ENCODE measurements around the gene MTHFR. TPM values are rescaled to one million over a fixed set of nuclear protein-coding genes. Genes with fewer than 3 reads are reported as not detected.

The MTHFR gene
- total and polyA plus RNA-seq, 4 donors: 5.5 to 29.0 (median 18.3) TPM

- H3K9me3 ChIP-seq (ENCODE audit: control insufficient read depth in 4 of 4, low read length in 3 of 4): no peaks in the 10 kb centered on the region
- peaks cover 0 to 21% (median 14%) of the 10 kb centered on the region in 4 donors for H3K4me1 ChIP-seq (ENCODE audit: control insufficient read depth in 4 of 4, insufficient read depth in 4 of 4, low read length in 3 of 4)
- peak overlapping the region; percentile 2 to 24 for H3K9ac ChIP-seq (ENCODE audit: low read depth in 1 of 2, low read length in 2 of 2)
- H3K27me3 ChIP-seq (ENCODE audit: control insufficient read depth in 4 of 4, insufficient read depth in 4 of 4, low read length in 3 of 4): no peaks in the 10 kb centered on the region
- peak; percentile 68 to 81 for TF ChIP-seq RAD21 (IDR thresholded peaks at IDR 0.05)
- no peak for TF ChIP-seq JUND (IDR thresholded peaks at IDR 0.05)
- TF ChIP-seq, protein P1, sequence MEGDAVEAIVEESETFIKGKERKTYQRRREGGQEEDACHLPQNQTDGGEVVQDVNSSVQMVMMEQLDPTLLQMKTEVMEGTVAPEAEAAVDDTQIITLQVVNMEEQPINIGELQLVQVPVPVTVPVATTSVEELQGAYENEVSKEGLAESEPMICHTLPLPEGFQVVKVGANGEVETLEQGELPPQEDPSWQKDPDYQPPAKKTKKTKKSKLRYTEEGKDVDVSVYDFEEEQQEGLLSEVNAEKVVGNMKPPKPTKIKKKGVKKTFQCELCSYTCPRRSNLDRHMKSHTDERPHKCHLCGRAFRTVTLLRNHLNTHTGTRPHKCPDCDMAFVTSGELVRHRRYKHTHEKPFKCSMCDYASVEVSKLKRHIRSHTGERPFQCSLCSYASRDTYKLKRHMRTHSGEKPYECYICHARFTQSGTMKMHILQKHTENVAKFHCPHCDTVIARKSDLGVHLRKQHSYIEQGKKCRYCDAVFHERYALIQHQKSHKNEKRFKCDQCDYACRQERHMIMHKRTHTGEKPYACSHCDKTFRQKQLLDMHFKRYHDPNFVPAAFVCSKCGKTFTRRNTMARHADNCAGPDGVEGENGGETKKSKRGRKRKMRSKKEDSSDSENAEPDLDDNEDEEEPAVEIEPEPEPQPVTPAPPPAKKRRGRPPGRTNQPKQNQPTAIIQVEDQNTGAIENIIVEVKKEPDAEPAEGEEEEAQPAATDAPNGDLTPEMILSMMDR (IDR thresholded peaks at IDR 0.05; ENCODE audit: low read depth, low read length, missing input control): peak; percentile 74
- peak overlapping the region; percentile 30 to 31 for H3K27ac ChIP-seq (ENCODE audit: low read depth in 1 of 2, low read length in 2 of 2)
- H3K4me3 ChIP-seq (ENCODE audit: low read depth in 1 of 3, low read length in 3 of 3): no peak overlapping the region
- H3K36me3 ChIP-seq (ENCODE audit: control insufficient read depth in 4 of 4, insufficient read depth in 3 of 4, low read depth in 1 of 4, low read length in 3 of 4): peaks cover 0 to 2% (median 0%) of the 10 kb centered on the region in 4 donors
- DNase-seq (ENCODE audit: low spot score): peak; percentile 73
- 6% methylated on average over 30 of the region's 30 CpGs for WGBS
Observed at GRCh38 chr1:11784993-11785769, 20.6 kb downstream of the MTHFR start.

DNA sequence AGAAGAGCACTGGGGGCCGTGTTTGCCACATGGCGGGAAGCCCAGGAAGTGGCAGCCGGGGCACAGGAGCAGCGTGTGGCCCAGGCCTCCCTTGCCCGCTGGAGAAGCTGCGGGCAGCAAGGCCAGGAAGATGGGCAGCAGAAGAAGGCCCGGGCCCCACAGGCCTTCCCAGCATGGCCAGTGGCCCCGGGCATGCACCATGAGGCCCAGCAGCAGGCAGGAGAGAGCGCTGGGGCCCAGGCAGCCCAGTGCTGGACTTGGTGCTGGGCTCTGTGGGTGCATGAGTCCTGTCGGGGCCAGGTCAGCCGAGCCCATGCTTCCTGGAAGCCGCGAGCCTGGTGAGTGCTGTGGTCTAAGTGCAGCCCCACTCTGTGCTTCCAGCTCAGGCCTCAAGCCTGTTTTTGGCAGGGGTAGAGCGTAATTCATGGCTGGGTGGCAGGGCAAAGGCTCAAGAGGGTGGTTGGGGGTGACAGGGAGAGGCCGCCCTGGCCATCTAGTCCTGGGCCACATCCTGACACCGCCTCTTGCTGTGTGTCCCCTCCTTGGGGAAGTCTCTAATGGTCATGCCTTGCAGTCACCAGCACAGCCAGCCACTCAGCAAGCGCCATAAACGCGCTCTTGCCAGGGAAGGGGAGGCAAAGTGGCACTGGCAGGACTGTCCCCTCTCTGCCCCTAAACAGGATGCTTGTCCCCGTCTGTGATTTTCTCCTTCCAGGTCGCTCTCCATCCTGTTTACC lies 21.3 kb downstream of the MTHFR start:
- peaks cover 0 to 17% (median 14%) of the 10 kb centered on the region in 4 donors for H3K4me1 ChIP-seq (ENCODE audit: control insufficient read depth in 4 of 4, insufficient read depth in 4 of 4, low read length in 3 of 4)
- H3K4me3 ChIP-seq (ENCODE audit: low read depth in 1 of 3, low read length in 3 of 3): no peak overlapping the region
- WGBS: 79% methylated on average over 21 of the region's 21 CpGs
- DNase-seq (ENCODE audit: low spot score): no peak
- H3K36me3 ChIP-seq (ENCODE audit: control insufficient read depth in 4 of 4, insufficient read depth in 3 of 4, low read depth in 1 of 4, low read length in 3 of 4): peaks cover 0 to 2% (median 0%) of the 10 kb centered on the region in 4 donors
- peak overlapping the region; percentile 30 to 31 for H3K27ac ChIP-seq (ENCODE audit: low read depth in 1 of 2, low read length in 2 of 2)
- no peak for TF ChIP-seq RXRA (IDR thresholded peaks at IDR 0.05)
- no peak for TF ChIP-seq EGR1 (IDR thresholded peaks at IDR 0.05; ENCODE audit: low read depth in 2 of 2)
- H3K9ac ChIP-seq (ENCODE audit: low read depth in 1 of 2, low read length in 2 of 2): peak overlapping the region; percentile 2 to 24
- H3K9me3 ChIP-seq (ENCODE audit: control insufficient read depth in 4 of 4, low read length in 3 of 4): no peaks in the 10 kb centered on the region
- no peaks in the 10 kb centered on the region for H3K27me3 ChIP-seq (ENCODE audit: control insufficient read depth in 4 of 4, insufficient read depth in 4 of 4, low read length in 3 of 4)

DNA sequence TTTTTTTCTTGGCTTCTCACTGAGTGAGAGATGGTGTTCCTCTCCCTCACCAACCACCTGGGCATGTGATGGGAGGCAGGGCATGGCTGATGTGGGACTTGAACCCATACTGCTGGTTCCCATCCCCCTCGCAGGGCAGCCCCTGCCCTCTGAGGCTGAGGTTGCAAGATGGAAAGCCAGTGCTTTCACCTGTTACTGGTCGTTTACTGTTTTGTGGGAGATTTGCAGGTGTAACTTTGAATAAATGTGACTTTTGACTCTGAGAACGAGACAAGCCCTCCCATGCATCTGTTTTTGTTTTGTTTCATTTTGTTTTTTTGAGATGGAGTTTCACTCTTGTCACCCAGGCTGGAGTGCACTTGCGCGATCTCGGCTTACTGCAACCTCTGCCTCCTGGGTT lies 22.2 kb downstream of the MTHFR start:
- Histone ChIP-seq H3K4me1 (ENCODE audit: control insufficient read depth in 4 of 4, insufficient read depth in 4 of 4, low read length in 3 of 4) (peaks cover 0 to 15% (median 14%) of the 10 kb centered on the region in 4 donors), H3K27me3 (ENCODE audit: control insufficient read depth in 4 of 4, insufficient read depth in 4 of 4, low read length in 3 of 4) (no peaks in the 10 kb centered on the region), H3K9ac (ENCODE audit: low read depth in 1 of 2, low read length in 2 of 2) (no peak overlapping the region), H3K36me3 (ENCODE audit: control insufficient read depth in 4 of 4, insufficient read depth in 3 of 4, low read depth in 1 of 4, low read length in 3 of 4) (no peaks in the 10 kb centered on the region), H3K9me3 (ENCODE audit: control insufficient read depth in 4 of 4, low read length in 3 of 4) (no peaks in the 10 kb centered on the region), H3K27ac (ENCODE audit: low read depth in 1 of 2, low read length in 2 of 2) (peak overlapping the region in 1 of 2 donors; percentile 11), H3K4me3 (ENCODE audit: low read depth in 1 of 3, low read length in 3 of 3) (no peak overlapping the region)
- 93% methylated on average over 6 of the region's 6 CpGs for WGBS
- DNase-seq (ENCODE audit: low spot score): no peak
- no peak for TF ChIP-seq MAX (IDR thresholded peaks at IDR 0.05)
- no peak for TF ChIP-seq GABPA (IDR thresholded peaks at IDR 0.05 in 1 of 2, conservative IDR thresholded peaks at IDR 0.05 in 1 of 2)
- TF ChIP-seq SP1 (IDR thresholded peaks at IDR 0.05): no peak
- TF ChIP-seq, protein P2, sequence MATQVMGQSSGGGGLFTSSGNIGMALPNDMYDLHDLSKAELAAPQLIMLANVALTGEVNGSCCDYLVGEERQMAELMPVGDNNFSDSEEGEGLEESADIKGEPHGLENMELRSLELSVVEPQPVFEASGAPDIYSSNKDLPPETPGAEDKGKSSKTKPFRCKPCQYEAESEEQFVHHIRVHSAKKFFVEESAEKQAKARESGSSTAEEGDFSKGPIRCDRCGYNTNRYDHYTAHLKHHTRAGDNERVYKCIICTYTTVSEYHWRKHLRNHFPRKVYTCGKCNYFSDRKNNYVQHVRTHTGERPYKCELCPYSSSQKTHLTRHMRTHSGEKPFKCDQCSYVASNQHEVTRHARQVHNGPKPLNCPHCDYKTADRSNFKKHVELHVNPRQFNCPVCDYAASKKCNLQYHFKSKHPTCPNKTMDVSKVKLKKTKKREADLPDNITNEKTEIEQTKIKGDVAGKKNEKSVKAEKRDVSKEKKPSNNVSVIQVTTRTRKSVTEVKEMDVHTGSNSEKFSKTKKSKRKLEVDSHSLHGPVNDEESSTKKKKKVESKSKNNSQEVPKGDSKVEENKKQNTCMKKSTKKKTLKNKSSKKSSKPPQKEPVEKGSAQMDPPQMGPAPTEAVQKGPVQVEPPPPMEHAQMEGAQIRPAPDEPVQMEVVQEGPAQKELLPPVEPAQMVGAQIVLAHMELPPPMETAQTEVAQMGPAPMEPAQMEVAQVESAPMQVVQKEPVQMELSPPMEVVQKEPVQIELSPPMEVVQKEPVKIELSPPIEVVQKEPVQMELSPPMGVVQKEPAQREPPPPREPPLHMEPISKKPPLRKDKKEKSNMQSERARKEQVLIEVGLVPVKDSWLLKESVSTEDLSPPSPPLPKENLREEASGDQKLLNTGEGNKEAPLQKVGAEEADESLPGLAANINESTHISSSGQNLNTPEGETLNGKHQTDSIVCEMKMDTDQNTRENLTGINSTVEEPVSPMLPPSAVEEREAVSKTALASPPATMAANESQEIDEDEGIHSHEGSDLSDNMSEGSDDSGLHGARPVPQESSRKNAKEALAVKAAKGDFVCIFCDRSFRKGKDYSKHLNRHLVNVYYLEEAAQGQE (IDR thresholded peaks at IDR 0.05): no peak
- TF ChIP-seq EGR1 (IDR thresholded peaks at IDR 0.05; ENCODE audit: low read depth in 2 of 2): no peak
- no peak for TF ChIP-seq YY1 (IDR thresholded peaks at IDR 0.05)
- TF ChIP-seq HNF4G (IDR thresholded peaks at IDR 0.05): no peak
- no peak for TF ChIP-seq JUND (IDR thresholded peaks at IDR 0.05)
- no peak for TF ChIP-seq FOXA2 (IDR thresholded peaks at IDR 0.05)
- TF ChIP-seq, protein P3, sequence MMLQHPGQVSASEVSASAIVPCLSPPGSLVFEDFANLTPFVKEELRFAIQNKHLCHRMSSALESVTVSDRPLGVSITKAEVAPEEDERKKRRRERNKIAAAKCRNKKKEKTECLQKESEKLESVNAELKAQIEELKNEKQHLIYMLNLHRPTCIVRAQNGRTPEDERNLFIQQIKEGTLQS (IDR thresholded peaks at IDR 0.05): no peak
- no peak for TF ChIP-seq FOXA1 (IDR thresholded peaks at IDR 0.05)
- TF ChIP-seq, protein P1 (IDR thresholded peaks at IDR 0.05; ENCODE audit: low read depth, low read length, missing input control): no peak
- no peak for TF ChIP-seq NR2F2 (IDR thresholded peaks at IDR 0.05)

Measured in liver (tissue), 9 donors.